ENCODE measurements around the gene ACY1. TPM values are rescaled to one million over a fixed set of nuclear protein-coding genes. Genes with fewer than 3 reads are reported as not detected.
A peak's percentile ranks its signal among the peaks of the same experiment; 100 is the strongest.

ACY1 gene
- total and polyA plus RNA-seq, 2 of the 13 experiments (the other 11 are each of a cell fraction or from before 2014, with no cell fraction given): 113 to 162 TPM

GRCh38 chr3:51942603-51943450 is 40.5 kb upstream of the ACY1 start (continued):
- TF ChIP-seq ZNF839 (CRISPR knock-in tag; IDR thresholded peaks at IDR 0.05; ENCODE audit: borderline replicate concordance): no peak
- no peak for TF ChIP-seq PHB2 (IDR thresholded peaks at IDR 0.05; ENCODE audit: partially characterized antibody)
- no peak for TF ChIP-seq ATF4 (CRISPR knock-in tag; IDR thresholded peaks at IDR 0.05)
- TF ChIP-seq ZNF605 (CRISPR knock-in tag; IDR thresholded peaks at IDR 0.05): peak; percentile 90; the same call in 1 of the 2 replicates
- no peak for TF ChIP-seq AKNA (CRISPR knock-in tag; IDR thresholded peaks at IDR 0.05; ENCODE audit: borderline replicate concordance)
- TF ChIP-seq ZNF503 (CRISPR knock-in tag; IDR thresholded peaks at IDR 0.05): 0 out of 2 replicates have a peak, but pooled peaks have one; percentile 13
- TF ChIP-seq SMAD3 (CRISPR knock-in tag; IDR thresholded peaks at IDR 0.05): no peak
- TF ChIP-seq ESRRA (CRISPR knock-in tag; IDR thresholded peaks at IDR 0.05; ENCODE audit: low read depth): no peak
- no peak for TF ChIP-seq GABPB1 (CRISPR knock-in tag; IDR thresholded peaks at IDR 0.05)
- TF ChIP-seq MIER2 (CRISPR knock-in tag; IDR thresholded peaks at IDR 0.05): no peak
- TF ChIP-seq TBP (CRISPR knock-in tag; IDR thresholded peaks at IDR 0.05): no peak
- TF ChIP-seq ZNF225 (CRISPR knock-in tag; IDR thresholded peaks at IDR 0.05): 0 out of 2 replicates have a peak, but pooled peaks have one; percentile 21
- TF ChIP-seq ZNF878 (CRISPR knock-in tag; IDR thresholded peaks at IDR 0.05): no peak
- peak; percentile 49; the same call in 1 of the 2 replicates for TF ChIP-seq ZFY (CRISPR knock-in tag; IDR thresholded peaks at IDR 0.05)
- TF ChIP-seq RARA (CRISPR knock-in tag; IDR thresholded peaks at IDR 0.05): peak; percentile 83
- no peak; the same call in 1 of the 2 replicates for TF ChIP-seq SRY (CRISPR knock-in tag; IDR thresholded peaks at IDR 0.05)
- TF ChIP-seq ZKSCAN1 (IDR thresholded peaks at IDR 0.05; ENCODE audit: low read length): no peak
- no peak for TF ChIP-seq ZNF883 (CRISPR knock-in tag; IDR thresholded peaks at IDR 0.05; ENCODE audit: not compliant biosample characterization)
- peak; percentile 51 for TF ChIP-seq DRAP1 (CRISPR knock-in tag; IDR thresholded peaks at IDR 0.05)
- no peak; the same call in 1 of the 2 replicates for TF ChIP-seq EED (CRISPR knock-in tag; IDR thresholded peaks at IDR 0.05)
- TF ChIP-seq KAT2B (IDR thresholded peaks at IDR 0.05; ENCODE audit: borderline replicate concordance, low read depth, low read length): no peak
- TF ChIP-seq ZNF746 (CRISPR knock-in tag; IDR thresholded peaks at IDR 0.05): no peak
- TF ChIP-seq TCF7 (IDR thresholded peaks at IDR 0.05; ENCODE audit: low read depth): no peak

Data from HepG2 (cell line).